Hepatocyte (in vitro differentiated cells): Measurements from ENCODE around the gene A3GALT2. TPM values are rescaled to one million over a fixed set of nuclear protein-coding genes. Genes with fewer than 3 reads are reported as not detected.

ENCODE experiments used
- DNase-seq: peaks from one replicate; pipeline ENCODE4 v3.0.0-alpha.2; 2016; ENCODE audit warnings: low spot score
- H2AFZ ChIP-seq: fragments of 200-600 bp; sonication (generic); 2 replicates; pipeline ENCODE4 v1.6.0; 2016; ENCODE audit warnings: antibody characterized with exemption, mild to moderate bottlenecking
- H3K27ac ChIP-seq: fragments of 200-600 bp; sonication (generic); 2 replicates; pipeline ENCODE4 v1.5.1; 2016; ENCODE audit warnings: mild to moderate bottlenecking
- H3K27me3 ChIP-seq: fragments of 200-600 bp; sonication (generic); 2 replicates; pipeline ENCODE4 v1.6.1; 2016
- H3K36me3 ChIP-seq: fragments of 200-600 bp; sonication (generic); replicated peaks from 2 replicates; pipeline ENCODE4 v1.5.1; 2016; ENCODE audit warnings: low read depth; ENCODE audit not compliant: insufficient read depth
- H3K4me1 ChIP-seq: fragments of 200-600 bp; sonication (generic); 2 replicates; pipeline ENCODE4 v1.5.1; 2016; ENCODE audit warnings: mild to moderate bottlenecking, moderate library complexity; ENCODE audit not compliant: insufficient read depth
- H3K4me2 ChIP-seq: fragments of 200-600 bp; sonication (generic); 2 replicates; pipeline ENCODE4 v1.6.0; 2016
- H3K4me3 ChIP-seq: fragments of 200-600 bp; sonication (generic); 2 replicates; pipeline ENCODE4 v1.5.1; 2016; ENCODE audit warnings: mild to moderate bottlenecking
- H3K79me2 ChIP-seq: fragments of 200-600 bp; sonication (generic); 2 replicates; pipeline ENCODE4 v1.6.0; 2017; ENCODE audit warnings: mild to moderate bottlenecking
- H3K9me2 ChIP-seq: fragments of 200-600 bp; sonication (generic); replicated peaks from 2 replicates; pipeline ENCODE4 v1.6.0; 2017; ENCODE audit warnings: mild to moderate bottlenecking; ENCODE audit not compliant: insufficient read depth
- H3K9me3 ChIP-seq: fragments of 200-600 bp; sonication (generic); 2 replicates; pipeline ENCODE4 v1.5.1; 2016; ENCODE audit warnings: low read depth, mild to moderate bottlenecking
- H4K20me1 ChIP-seq: fragments of 200-600 bp; sonication (generic); 2 replicates; pipeline ENCODE4 v1.6.0; 2016; ENCODE audit warnings: mild to moderate bottlenecking; ENCODE audit not compliant: insufficient read depth, poor library complexity, severe bottlenecking
- CTCF ChIP-seq: fragments of 200-600 bp; sonication (generic); IDR thresholded peaks from 2 replicates; pipeline ENCODE4 v1.5.1; 2016; ENCODE audit warnings: antibody characterized with exemption, mild to moderate bottlenecking; ENCODE audit not compliant: poor library complexity
- EZH2 ChIP-seq: fragments of 200-600 bp; sonication (generic); IDR thresholded peaks from 2 replicates; pipeline ENCODE4 v1.6.1; 2016; ENCODE audit warnings: antibody characterized with exemption, mild to moderate bottlenecking, borderline replicate concordance
- EZH2phosphoT487 ChIP-seq: fragments of 200-600 bp; sonication (generic); IDR thresholded peaks from one replicate; pipeline ENCODE4 v1.6.1; 2018; ENCODE audit warnings: antibody characterized with exemption, mild to moderate bottlenecking, low read depth, moderate library complexity; ENCODE audit not compliant: unreplicated experiment, severe bottlenecking
- WGBS: methylation state at CpG from one replicate; pipeline ENCODE4 v1.1.6; 2016; ENCODE audit warnings: low lambda C conversion rate; ENCODE audit errors: missing lambda C conversion rate; 5-methylcytosine and 5-hydroxymethylcytosine counted together
- polyA plus RNA-seq: library from polyadenylated mRNA; unstranded; fragments of >200 nt; fragmentation: Nextera tagmentation; extraction: Ambion mirVana; gene quantifications from 2 replicates; pipeline ENCODE4 v1.2.1, GENCODE V29; 2016
- total RNA-seq: library from RNA; depleted of rRNA; stranded (reverse); fragments of >200 nt; gene quantifications from 2 replicates; pipeline ENCODE4 v1.2.3, GENCODE V29; 2014

The A3GALT2 gene
- total and polyA plus RNA-seq, 2 experiments from 2014 or later = not detected

DNA sequence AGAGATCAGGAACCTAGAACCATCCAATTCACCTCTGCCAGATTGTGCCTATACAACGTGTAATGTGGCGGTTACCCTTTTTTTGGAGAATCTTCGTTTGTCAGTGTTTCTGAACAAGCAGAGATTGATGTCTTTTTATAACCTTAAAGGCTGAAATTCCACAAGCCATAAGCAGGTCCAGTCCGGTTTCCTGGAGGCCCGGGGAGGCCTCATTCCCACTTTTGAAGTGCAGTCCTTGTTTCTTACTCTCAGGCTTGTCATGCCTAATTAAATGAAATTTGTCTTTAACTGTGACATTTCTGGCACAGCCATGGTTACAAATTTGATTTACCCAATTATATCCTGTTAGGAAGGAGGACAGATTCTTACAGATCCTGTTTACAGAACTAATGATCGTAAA lies 36.8 kb downstream of the A3GALT2 start:
- Histone ChIP-seq H3K4me1 (no peaks in the 10 kb centered on the region), H3K4me2 (no peak overlapping the region), H3K27me3 (no peaks in the 10 kb centered on the region), H4K20me1 (peaks cover 2% of the 10 kb centered on the region), H3K4me3 (no peak overlapping the region), H3K79me2 (peaks cover 2% of the 10 kb centered on the region), H3K27ac (no peak overlapping the region), H3K9me2 (no peaks in the 10 kb centered on the region), H3K9me3 (no peaks in the 10 kb centered on the region), H2AFZ (no peak overlapping the region), H3K36me3 (no peaks in the 10 kb centered on the region)
- WGBS = 85% methylated on average over 6 of the region's 6 CpGs
- no peak for TF ChIP-seq EZH2phosphoT487
- TF ChIP-seq CTCF = no peak
- TF ChIP-seq EZH2 = no peak
- no peak for DNase-seq

- no peaks in the 10 kb centered on the region for H3K36me3 ChIP-seq
- TF ChIP-seq EZH2phosphoT487 (no peak), EZH2 (no peak), CTCF (no peak)
Measured at GRCh38 chr1:33282791-33283190, 38.1 kb downstream of the A3GALT2 start.

GRCh38 chr1:33281554-33282303 lies 39.2 kb downstream of the A3GALT2 start:
- Histone ChIP-seq H3K9me3 (no peaks in the 10 kb centered on the region), H3K27ac (no peak overlapping the region), H3K36me3 (no peaks in the 10 kb centered on the region), H3K9me2 (no peaks in the 10 kb centered on the region), H2AFZ (no peak overlapping the region), H3K4me1 (no peaks in the 10 kb centered on the region), H3K4me2 (no peak overlapping the region), H4K20me1 (peaks cover 2% of the 10 kb centered on the region), H3K4me3 (no peak overlapping the region), H3K79me2 (peaks cover 2% of the 10 kb centered on the region), H3K27me3 (no peaks in the 10 kb centered on the region)
- 97% methylated on average over 17 of the region's 17 CpGs for WGBS
- no peak for DNase-seq
- TF ChIP-seq CTCF = no peak
- TF ChIP-seq EZH2phosphoT487 = no peak
- TF ChIP-seq EZH2 = no peak

More at GRCh38 chr1:33282791-33283190, 38.1 kb downstream of the A3GALT2 start:
- Histone ChIP-seq H3K27ac (no peak overlapping the region), H3K9me2 (no peaks in the 10 kb centered on the region), H3K27me3 (no peaks in the 10 kb centered on the region), H3K4me2 (no peak overlapping the region), H3K9me3 (no peaks in the 10 kb centered on the region), H3K4me3 (no peak overlapping the region), H2AFZ (no peak overlapping the region), H3K4me1 (no peaks in the 10 kb centered on the region), H3K79me2 (peaks cover 2% of the 10 kb centered on the region), H4K20me1 (peaks cover 2% of the 10 kb centered on the region)
- no peak for DNase-seq
- 88% methylated on average over 3 of the region's 3 CpGs for WGBS
